CD4-positive, alpha-beta T cell treated with Interleukin-1 beta for 1 hour (primary cell): ENCODE results near the gene PFDN5.

Experiments used
- DNase-seq, 2 donors: peaks; one replicate each; pipeline ENCODE4 v3.0.0-alpha.2; 2020 to 2022

The PFDN5 gene

DNA sequence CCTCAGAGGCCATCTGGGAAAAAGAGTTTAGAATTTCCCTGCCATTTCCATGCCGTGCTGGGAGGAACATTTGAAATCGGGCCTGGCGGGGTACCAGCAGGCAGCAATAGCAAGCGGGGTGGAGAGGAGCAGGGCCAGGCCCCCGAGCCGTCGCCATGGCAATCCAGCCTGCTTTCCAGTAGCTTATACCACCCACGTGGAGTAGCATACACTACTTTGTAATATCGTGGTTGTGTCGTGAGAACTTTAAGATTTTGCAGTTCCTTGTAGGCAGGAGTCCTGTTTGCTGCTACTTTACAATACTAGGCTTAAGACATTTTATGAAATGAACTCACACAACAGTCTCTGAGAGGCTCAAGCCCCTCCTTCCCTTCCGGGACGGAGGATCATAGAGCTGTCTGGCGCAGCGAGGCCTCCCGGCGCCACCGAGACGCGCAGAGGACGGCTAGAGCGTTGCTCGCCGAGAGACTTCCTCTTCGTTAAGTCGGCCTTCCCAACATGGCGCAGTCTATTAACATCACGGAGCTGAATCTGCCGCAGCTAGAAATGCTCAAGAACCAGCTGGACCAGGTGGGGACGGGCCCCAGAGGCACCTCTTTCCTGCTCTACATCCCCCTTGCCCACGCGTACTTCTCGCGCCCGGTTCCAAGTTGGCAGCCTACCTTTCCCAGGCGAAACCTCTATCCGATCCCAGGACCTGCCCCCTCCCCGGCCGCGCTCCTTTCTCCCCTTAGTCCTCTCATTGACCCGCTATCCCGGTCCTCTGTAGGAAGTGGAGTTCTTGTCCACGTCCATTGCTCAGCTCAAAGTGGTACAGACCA lies at the start of gene PFDN5:
Gene PFDN5 (plus strand): TSS at position 473 of the 821 bp plus-strand sequence. CDS start 26 bp downstream, at position 499.
- DNase-seq: peak; percentile 91 to 92

DNA sequence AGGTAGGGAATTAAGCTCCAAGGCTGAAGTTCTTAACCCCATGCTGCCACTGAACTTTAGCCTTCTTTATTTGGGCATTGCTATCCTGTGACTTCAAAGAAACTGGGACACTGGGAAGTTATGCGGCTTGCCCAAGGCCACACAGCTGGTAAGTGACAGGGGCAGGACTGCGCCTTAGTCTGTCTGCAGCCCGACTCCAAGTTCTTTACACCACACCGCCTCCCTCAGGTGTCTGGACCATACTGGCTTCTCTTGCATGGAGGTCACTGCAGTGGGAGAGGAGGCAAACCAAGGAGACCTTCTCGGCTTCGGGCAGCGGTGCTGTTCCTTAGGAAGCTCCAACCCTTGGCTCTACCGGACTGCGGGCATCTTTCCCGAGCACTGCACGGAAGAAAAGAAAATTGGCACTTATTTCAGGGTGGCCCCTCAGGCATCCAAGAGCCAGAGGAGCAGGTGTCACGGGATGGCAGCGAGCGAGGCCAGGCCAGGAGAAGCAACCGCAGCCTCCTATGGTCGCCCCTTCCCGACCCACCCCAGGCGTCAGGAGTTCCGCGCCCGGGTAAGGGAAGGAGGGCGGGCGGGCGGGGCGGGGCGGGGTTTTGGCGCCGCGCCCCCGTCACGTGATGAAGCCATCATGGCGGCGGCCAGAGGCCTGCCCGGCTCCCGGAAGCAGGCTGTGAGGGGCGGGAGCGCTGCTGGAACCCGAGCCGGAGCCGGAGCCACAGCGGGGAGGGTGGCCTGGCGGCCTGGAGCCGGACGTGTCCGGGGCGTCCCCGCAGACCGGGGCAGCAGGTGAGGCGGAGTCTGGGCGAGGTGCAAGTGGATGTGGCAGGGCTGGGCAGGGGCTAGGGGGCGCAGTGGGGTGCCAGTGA lies 43.6 kb upstream of the PFDN5 start:
- peak; percentile 69 to 73 for DNase-seq

DNA sequence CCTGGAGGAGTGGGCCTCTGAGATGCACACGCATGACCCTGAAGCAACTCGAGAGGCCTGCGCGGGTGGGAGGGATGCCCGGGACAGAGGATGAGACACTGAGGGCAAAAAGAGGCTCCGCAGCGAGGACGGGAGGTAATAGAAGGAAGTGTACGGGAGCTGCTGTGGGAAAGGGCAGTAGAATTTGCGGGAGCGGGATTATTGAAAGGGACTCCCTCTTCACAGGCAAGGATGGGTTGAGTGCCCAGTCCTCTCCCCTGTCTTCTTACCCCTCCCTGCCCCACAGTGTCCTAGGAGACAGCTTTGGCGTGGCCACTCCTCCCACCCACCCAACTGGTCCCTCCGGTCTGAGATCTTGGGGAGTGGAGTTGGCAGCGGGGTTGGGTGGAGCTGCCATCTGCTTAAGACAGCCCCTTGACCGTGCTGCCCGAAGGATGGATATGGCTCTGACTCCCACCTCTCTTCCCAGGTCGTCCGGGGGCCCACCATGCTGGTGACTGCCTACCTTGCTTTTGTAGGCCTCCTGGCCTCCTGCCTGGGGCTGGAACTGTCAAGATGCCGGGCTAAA lies 42.9 kb upstream of the PFDN5 start:
- DNase-seq: no peak

DNA sequence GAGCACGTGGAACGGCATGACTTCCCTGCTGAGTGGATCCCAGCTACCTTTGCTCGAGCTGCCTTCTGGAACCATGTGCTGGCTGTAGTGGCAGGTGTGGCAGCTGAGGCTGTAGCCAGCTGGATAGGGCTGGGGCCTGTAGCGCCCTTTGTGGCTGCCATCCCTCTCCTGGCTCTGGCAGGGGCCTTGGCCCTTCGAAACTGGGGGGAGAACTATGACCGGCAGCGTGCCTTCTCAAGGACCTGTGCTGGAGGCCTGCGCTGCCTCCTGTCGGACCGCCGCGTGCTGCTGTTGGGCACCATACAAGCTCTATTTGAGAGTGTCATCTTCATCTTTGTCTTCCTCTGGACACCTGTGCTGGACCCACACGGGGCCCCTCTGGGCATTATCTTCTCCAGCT lies 42.0 kb upstream of the PFDN5 start:
- DNase-seq: no peak

DNA sequence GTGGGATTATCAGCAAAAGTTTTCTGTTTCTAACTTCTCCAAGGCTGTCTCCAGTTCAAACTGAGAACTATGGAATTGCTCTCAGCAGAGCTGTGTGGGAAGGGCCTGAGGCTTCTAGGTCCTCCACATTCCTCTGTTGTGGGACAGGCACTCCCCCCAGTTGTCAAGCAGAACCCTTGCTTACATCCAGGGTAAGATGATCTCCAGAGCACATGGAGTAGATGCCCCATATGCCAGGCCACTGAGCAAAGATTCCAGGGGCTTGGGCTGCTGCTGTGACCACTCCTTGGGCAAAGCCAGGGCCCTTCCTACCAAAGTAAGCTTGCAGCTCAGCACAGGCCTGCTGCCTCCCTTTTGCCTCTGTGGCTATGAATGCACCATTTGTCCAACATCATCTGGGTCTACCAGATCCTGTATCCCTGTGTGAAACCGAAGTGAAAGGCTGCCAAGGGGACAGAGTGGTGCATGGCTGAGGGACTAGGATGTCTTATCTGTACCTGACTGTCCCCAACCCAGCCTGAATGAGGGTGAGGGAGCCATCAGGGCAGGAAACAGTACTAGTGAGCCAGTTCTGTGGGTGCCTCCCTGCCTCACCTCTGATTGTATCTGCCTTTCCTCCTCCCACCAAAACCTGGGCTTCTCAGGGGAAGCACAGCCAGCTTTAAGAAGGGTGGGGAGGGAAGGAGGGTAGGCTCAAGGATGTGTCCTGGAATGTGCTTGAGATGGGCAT lies 40.4 kb upstream of the PFDN5 start:
- DNase-seq: no peak

DNA sequence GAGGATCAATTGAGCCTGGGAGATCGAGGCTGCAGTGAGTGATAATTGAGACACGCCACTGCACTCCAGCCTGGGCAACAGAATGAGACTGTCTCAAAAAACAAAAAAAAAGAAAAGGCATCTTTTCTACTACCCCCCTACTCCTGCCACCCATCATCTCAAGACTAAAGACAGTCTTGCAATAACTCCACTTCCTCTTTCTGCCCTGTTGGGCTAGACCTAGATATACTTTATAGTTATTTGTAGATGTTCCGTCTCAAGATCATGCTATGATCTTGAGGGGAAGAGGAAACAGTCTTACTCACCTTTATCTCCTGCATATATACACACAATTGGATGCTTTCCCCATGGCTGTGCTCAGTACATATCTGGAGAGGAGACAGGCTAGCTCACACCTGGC lies 39.3 kb upstream of the PFDN5 start:
- DNase-seq: no peak

DNA sequence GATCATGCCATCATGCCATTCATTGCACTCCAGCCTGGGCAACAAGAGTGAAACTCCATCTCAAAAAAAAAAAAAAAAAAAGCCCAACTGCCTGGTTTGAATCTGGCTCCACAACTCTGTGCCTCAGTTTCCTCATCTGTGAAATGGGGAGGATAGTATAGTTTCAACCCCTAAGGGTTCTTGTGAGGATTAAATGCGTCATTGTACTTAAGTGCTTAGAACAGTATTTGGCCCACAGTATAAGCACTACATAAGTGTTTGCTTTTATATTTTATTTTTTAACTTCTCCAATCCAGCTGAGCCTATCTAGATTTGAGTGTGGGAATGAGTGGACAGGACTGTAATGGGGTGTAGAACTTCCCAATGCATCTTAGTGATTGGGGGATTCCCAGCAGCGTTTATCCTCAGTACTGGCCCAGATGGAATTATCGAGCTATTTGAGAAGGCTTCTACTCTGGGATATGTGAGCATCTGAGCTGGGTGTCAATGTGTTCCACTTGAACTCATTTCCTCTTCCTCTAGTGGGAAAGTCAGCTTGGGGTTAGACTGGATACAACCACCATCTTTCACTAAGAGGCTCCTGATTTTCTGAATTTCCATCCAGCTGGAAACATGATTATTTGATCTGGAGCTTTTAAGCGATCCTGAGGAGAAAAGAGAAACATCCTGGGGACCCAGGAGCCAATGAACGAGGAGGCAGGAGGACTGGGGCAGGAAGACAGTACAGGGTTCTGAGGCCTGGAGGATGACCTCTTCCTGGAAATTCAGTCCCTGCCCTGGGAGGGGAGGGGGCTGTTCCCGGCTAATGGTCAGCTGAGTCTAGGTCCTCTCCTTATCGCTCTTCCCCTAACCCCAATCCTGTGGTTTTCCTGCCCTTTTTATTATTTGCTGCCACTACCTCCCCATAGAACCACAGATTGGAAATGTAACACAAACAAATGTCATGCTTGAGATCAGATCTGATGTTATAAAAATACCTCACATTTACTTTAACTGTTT lies 36.5 kb upstream of the PFDN5 start:
- no peak for DNase-seq

DNA sequence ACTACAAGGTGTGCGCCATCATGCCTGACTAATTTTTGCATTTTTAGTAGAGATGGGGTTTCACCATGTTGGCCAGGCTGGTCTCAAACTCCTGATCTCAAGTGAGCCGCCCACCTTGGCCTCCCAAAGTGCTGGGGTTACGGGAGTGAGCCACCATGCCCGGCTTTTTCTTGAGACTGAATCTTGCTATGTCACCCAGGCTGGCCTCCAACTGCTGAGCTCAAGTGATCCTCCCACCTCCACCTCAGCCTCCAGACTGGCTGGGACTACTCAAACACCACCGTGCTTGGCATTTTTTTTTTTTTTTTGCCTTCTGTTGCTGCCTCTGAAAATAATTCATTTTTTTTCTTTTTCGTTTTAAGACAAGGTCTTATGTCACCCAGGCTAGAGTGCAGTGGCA lies 35.5 kb upstream of the PFDN5 start:
- DNase-seq: no peak

DNA sequence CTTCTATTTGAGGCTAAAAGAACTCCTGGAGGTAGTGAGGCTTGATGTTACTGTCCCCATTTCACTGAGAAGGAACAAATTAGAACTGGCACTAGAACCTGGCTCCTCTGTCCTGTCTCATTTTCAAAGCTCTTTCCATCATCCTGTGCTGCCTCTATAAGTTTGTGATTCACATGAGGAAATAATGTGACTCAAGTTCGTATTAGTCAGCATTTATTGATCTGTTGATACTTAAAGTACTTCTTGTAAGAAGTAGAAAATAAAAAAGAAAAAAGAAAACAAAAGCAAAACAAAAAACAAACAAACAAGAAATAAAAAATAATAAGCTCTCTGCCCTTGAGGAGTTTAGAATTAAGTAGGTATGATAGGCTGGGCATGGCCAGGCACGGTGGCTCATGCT lies 29.6 kb upstream of the PFDN5 start:
- DNase-seq: no peak

DNA sequence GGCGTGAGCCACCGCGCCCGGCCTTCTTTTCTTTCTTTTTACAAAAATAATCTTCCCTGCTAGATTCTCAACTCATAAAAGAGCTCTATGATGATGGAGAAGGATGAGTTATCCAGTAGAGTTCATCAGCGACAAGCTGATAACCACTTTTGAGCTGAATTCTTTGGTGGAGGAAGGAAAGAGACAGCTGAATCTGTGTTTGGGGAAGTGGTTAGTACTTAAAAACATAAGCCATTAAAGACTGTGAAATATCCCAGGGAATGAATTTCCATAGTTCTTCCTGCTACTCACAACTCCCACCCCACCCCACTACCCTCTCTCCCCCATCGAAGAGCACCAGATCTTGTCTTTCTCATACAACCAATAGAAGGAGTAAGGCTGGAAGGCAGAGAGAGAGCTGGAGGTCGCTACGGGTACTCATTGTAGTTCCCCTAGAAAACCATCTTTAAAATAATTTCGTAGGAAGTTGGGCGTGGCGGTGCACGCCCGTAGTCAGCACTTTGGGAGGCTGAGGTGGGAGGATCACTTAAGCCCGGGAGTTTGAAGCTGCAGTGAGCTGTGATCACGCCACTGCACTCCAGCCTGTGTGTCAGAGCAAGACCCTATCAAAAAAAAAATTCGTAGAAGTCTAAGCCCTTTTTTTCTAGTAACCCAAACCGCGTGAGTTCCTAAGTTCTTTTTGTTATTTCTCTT lies 27.9 kb upstream of the PFDN5 start:
- peak in 1 of 2 donors; percentile 37 for DNase-seq

DNA sequence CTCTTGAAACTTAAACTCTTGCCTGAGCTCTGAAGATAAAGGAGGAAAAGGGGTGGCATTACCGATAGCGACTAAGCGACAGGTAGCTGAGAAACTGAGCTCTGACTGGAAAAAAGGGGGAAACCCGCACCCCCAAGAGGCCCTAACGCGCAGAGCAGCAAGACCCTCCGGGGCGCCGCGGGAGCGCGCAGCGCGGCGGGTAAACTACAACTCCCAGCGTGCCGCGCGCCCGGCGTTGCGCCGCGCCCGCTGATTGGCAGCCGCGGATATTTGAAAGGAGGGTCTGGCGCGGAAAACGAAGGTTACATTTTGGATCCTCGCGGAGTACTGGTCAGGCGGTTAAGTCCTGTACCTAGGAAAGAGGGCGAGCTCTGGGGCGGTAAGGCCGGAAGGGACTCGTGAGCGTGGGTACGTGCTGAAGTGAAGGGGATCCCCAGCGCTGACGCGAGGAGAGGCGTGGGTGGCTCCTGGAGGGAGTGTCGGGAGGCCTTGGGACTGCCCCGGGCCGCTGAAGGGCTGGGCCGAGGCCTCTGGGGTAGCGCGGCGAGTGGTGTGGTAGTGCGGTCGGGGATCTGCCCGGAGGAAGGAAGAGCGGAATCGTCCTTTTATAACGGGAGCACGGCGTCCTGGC lies 27.2 kb upstream of the PFDN5 start, which contains the start of gene ESPL1:
Gene ESPL1 (plus strand): TSS at position 301 of the 631 bp plus-strand sequence. CDS start 468 bp downstream, outside the sequence.
- peak; percentile 84 to 85 for DNase-seq

DNA sequence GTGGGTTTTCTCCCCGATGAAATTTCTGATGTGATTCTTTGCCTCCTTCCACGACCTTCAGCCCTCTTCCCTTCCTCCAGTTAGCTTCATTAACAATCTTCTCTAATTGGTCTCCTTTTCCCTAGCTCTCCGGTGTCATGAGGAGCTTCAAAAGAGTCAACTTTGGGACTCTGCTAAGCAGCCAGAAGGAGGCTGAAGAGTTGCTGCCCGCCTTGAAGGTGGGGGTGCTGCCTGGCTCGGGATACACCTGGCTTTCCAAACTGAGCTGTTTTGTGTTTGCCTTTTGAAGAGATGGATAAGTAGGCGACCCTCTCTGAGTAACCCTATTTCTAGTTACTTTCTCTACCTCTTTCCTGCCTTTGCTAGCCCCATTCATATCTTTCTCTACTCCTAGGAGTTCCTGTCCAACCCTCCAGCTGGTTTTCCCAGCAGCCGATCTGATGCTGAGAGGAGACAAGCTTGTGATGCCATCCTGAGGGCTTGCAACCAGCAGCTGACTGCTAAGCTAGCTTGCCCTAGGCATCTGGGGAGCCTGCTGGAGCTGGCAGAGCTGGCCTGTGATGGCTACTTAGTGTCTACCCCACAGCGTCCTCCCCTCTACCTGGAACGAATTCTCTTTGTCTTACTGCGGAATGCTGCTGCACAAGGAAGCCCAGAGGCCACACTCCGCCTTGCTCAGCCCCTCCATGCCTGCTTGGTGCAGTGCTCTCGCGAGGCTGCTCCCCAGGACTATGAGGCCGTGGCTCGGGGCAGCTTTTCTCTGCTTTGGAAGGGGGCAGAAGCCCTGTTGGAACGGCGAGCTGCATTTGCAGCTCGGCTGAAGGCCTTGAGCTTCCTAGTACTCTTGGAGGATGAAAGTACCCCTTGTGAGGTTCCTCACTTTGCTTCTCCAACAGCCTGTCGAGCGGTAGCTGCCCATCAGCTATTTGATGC lies 26.4 kb upstream of the PFDN5 start:
- DNase-seq: no peak

DNA sequence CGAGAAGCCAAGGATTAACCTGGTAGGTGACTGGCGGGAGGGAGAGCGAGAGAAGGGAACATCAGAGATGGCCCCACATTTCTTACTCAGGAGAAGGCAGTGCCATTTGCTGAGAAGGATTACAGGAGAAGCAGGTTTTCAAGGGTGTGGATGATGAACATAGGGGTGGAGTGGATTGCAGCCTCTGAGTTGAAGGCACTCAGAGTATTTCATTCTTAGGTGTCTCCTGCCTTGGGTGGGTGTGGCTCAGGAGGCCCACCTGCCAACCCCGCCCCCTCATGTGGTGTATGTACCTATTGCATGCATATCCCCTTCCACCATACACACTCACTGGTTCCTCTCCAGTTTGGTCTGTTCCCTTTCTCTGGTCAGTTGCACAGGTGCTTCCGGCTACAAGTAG lies 20.9 kb upstream of the PFDN5 start:
- no peak for DNase-seq

DNA sequence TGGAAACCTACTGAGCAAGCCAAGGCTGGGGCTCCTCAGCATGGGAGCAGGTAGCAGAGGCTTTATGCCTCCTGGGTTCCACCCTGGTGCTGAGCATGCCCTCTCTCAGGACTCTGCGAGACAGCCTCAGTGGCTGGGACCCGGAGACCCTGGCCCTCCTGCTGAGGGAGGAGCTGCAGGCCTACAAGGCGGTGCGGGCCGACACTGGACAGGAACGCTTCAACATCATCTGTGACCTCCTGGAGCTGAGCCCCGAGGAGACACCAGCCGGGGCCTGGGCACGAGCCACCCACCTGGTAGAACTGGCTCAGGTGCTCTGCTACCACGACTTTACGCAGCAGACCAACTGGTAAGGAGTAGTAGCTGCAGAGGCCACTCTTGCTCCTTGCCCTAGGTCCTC lies 18.8 kb upstream of the PFDN5 start:
- no peak for DNase-seq

DNA sequence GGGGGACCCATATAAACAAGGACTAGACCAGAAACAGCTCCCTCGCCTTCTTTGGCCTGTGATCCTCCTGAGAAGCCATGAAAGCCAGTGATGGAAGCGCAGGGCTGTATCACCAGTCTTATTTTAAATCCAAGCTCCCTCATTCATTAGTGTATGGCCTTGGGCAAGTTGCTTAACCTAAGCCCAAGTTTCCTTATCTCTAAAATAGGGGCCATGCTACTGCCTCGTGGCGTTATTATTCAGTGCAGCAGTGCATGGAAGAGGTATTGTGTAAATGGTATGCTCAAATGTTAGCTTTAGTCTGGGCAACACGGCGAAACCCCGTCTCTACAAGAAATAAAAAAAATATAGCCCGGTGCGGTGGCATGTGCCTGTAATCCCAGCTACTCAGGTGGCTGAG lies 17.4 kb upstream of the PFDN5 start:
- DNase-seq: no peak

DNA sequence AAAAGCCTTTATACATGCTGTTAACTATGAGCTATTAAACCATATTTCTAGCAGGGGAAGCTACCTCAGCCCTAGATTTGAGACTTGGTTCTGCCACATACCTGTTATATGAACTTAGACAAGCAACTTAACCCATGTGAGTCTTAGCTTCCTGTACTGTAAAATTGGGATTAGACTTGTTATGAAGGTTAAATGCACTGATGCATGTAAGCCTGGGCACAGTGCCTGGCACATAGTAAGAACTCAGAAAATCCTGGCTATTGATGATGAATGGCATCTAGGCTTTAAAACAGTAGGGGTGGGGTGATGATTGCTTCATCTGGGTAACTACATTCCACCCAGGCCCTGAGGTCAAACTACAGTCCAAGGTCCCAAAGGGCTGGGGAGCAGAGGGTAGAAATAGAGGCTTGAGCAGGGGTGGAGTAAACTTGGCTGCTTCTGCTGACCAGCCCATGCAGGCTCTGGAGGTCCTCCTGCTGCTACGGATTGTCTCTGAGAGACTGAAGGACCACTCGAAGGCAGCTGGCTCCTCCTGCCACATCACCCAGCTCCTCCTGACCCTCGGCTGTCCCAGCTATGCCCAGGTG lies 16.0 kb upstream of the PFDN5 start:
- DNase-seq: no peak

DNA sequence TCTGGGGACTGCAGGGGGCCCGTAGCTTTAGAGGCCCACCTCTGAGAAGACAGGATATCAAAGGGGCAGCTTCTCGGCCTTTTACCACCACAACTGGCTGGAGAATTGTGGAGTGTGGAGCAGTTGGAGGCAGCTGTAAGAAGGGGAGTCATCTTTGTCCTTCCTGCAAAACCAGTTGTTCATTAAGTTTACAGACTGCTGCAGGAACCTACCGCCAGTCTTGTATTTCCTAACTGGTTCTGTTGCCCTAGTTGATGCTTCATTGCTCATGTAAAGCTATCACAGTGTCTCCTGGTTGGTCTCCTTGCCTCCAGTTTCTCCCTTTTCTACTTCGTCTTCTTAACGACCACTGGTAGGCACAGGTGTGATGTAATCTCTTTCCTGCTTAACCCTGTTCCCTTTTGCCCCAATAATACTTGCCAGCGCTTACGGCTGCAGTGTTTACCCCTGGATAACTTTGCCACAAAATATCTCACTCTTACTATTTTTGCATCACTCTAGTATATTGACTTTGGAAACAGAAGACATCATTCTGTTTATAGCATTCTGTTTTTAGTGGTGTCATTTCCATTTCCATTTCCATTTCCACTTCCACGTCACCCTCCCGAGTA lies 15.3 kb upstream of the PFDN5 start:
- DNase-seq: no peak

DNA sequence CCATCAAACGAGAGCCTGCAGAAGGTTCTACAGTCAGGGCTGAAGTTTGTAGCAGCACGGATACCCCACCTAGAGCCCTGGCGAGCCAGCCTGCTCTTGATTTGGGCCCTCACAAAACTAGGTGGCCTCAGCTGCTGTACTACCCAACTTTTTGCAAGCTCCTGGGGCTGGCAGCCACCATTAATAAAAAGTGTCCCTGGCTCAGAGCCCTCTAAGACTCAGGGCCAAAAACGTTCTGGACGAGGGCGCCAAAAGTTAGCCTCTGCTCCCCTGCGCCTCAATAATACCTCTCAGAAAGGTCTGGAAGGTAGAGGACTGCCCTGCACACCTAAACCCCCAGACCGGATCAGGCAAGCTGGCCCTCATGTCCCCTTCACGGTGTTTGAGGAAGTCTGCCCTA lies 8.9 kb upstream of the PFDN5 start:
- DNase-seq: no peak
